AG20443 (cell line): Measurements from ENCODE around the gene AWAT1.
"Not testable (repeated sequence)": the region's sequence is repeated elsewhere in the genome, so short reads cannot be mapped to it uniquely, and the experiment has no call there.

ENCODE experiments used
- DNase-seq: peaks from one replicate; pipeline ENCODE4 v3.0.0; 2012; ENCODE audit warnings: low spot score, mixed read lengths

Gene AWAT1

GRCh38 chrX:70234355-70234754 lies at the start of gene AWAT1:
Gene AWAT1, plus strand, starts transcription at chrX:70234655. Its CDS starts 41 bp downstream, at chrX:70234696.
- no peak for DNase-seq

DNA sequence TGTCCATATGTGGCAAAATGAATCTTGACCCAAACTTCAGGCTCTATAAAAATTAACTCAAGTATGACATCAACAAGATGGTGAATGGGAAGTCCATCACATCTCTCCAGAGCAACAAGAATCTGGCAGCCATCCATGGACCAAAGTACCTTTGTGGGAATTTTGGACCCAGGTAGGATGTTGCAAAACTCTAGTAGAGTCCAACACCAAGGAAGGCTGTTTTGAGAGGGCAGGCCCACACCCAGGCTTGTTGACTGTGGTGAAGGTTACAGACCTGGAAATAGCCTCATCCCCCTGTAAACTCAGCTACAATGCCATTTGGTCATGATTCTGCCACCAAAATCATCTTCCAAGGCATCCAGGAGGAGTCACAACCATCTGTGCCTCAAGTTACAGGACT lies 44.2 kb upstream of the AWAT1 start:
- DNase-seq: no peak

DNA sequence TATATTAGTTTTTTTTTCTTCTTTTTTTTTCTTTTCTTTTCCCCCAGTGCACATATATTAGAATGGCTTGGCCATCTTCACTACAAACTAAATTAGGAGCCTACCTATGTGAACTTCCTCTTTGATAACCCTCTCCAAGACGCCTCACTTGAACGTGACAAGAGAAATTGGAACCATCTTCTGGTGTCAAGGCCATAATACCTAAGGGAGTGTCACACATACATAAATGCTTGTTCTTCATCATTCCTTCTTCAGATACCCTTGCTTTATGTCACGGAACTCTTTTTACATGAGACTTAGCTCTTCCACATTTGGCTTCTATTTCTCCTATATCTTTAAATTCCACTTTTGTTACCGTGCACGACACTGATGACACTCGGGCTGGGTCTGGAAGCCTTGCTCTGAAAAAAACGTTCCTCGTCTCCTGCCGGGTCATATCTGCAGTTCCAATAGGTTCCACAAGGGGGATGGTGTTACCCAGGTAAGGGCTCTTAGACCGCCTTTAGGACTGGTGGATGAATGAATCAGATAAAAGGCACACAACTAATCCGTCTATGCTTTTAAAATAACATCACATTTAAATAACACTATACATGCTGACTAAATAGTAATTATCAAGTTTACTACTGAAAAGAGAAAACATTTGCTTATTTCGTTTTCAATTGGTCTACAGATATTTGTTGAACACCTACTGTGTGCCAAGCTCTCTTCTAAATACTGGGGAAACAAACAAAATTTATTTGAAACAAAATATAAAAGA lies 37.3 kb upstream of the AWAT1 start:
- peak; percentile 45 for DNase-seq

- DNase-seq: no peak
Observed at GRCh38 chrX:70201732-70202131, 32.7 kb upstream of the AWAT1 start.

DNA sequence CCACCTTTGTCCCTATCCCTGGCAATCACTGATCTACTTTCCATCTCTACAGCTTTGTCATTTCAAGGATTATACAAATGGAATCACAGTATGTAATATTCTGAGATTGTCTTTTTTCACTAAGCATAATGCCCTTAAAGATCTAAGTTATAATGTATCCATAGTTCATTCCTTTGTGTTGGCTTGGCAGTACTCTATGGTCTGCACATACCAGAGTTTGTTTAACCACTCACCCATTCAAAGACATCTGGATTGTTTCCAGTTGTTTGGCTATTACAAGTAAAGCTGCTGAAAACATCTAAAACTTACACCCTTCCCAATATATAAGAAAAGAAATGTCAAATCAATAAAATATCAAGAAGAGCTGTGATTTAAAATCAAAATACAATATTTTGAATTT lies 26.0 kb upstream of the AWAT1 start:
- DNase-seq: no peak

DNA sequence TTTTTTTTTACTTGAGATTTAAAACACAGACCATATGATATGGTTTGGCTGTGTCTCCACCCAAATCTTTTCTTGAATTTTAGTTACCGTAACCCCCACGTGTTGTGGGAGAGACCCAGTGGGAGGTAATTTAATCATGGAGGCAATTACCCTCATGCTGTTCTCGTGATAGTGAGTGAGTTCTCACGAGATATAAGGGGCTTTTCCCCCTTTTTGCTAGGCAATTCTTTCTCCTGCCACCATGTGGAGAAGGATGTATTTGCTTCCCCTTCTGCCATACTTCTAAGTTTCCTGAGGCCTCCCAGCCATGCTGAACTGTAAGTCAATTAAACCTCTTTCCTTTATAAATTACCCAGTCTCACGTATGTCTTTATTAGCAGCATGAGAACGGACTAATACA lies 24.9 kb upstream of the AWAT1 start:
- DNase-seq: not testable (repeated sequence)

GRCh38 chrX:70219938-70220764 lies 14.3 kb upstream of the AWAT1 start:
- peak; percentile 37 for DNase-seq

GRCh38 chrX:70226048-70226447 lies 8.4 kb upstream of the AWAT1 start:
- no peak for DNase-seq

DNA sequence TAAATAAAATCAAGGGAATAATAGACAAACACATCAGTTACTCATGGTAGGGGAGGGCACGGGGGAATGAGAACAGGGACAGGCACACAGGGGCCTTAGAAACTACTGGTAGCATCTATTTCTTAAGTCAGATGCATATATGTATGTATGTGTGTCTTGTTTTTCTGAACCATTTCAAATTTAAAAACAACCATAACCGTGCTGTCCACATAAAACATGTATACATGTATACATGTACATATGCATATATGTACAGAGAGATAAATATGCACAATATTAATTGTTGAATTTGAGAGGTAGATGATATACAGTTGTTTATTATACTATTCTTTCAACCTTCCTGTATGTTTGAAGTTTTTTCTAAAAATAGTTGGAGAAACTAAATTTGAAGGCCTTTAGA lies 7.8 kb upstream of the AWAT1 start:
- no peak for DNase-seq

DNA sequence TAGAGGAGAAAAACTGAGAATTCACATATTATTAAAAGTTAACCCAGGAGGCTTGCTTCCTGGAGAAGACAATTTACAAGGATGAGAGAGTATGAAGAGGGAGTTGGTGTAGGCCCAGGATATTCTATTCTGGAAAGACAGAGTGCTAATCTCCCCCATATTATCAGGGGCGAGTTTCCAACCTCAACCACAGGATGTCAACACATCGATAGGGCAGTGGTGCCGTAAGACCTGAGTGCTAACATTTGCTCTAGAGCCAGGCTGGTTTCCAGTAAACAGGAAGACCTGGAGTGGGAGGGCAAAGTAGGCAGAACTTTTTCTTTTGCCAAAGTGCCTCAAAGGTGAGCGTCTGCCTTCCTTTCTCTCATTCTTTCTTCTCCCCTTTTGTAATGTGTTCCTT lies 2.8 kb upstream of the AWAT1 start:
- DNase-seq: no peak

DNA sequence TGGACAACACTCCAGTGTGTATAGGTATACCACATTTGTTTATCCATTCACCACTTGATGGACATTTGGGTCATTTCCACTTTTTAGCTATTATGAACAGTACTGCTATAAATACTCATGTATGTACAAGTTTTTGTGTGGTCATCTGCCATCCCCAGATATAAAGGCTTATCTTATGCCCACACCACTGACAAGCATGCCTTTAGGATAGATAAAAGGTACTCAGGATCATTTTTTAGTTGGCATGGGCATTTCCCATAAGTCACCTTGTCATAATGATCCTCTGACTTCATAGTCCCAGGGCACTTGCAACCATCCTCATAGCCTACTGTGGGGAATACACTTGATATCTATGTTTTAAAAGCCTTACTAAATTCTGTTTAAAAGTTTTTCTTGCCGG lies 6.3 kb downstream of the AWAT1 start:
- no peak for DNase-seq

GRCh38 chrX:70241501-70241900 lies 7.0 kb downstream of the AWAT1 start:
- DNase-seq: no peak

DNA sequence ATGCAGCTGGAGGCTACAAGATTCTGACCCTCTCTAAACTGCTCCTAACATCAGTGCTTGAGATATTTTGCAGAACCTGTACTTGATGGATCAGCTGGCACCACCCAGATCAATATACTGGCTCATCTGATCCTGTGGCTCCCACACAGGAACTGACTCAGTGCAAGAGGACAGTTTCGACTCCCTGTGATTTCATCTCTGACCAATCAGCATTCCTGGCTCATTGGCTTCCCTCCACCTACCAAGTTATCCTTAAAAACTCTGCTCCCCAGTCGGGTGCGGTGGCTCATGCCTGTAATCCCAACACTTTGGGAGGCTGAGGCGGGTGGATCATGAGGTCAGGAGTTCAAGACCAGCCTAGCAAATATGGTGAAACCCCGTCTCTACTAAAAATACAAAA lies 9.1 kb downstream of the AWAT1 start:
- not testable (repeated sequence) for DNase-seq

DNA sequence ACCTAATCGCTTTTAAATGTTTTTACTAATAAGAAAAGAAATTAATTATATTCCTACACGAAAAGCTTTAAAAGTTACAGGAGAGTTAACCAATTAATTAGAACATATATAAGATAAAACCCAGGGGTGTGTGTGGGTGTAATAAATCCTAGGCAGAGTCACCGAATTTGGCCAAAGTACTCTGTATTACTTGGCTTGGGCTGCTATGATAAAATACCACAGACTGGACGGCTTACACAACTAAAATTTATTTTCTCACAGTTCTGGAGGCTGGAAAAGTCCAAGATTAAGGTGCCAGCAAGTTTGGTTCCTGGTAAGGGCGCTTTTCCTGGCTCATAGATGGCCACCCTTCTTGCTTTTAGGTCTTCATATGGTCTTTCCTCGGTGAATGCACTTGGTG lies 10.4 kb downstream of the AWAT1 start:
- DNase-seq: no peak

GRCh38 chrX:70247252-70247651 lies 12.8 kb downstream of the AWAT1 start:
- no peak for DNase-seq

- no peak for DNase-seq
Observed at GRCh38 chrX:70252491-70252890, 18.0 kb downstream of the AWAT1 start.

DNA sequence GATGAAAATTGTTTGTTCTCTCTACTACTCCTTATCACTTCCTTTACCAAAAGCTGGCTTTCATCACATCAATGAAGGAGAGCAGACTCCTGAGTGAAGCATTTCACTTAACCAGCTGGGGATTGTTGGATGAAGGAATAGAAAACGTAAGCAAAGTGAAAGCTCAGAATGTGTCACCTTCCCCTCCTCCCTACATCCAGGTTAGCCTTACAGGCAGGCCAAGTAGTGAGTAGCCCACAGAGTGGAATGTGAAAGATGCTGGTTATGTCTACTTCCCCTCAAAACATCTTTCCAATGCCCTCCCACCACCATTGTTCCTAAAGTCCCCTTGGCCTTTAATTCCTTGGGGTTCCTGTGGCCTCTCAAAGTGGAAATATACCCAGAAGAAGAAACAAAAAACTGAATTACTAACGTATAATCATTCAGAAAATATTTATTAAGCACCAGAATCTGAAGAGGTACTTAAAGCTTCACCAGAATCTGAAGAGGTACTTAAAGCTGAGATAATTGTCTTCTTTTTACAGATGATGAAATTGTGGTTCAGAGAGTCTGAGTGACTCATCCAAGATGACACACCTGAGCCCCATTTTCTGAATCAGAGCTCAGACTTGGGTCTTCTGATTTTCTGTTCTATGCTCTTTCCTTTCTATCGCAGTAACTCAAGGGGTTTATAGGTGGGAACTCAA lies 19.1 kb downstream of the AWAT1 start:
- DNase-seq: no peak

DNA sequence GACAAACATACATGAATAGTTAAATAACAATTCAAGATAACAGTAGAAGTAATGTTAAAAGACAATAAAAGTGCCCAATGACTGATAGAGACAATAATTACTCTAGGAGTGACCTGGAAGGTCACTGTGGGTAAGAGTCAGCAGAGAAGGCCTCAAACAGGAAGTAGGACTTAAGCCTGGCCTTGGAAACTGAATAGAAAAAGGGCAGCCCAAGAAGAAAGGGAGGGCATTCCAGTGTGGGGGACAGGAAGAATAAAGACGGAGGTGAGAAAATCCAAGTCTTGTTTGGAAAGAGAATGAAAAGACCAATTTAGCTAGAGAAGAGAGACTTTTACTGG lies 19.6 kb downstream of the AWAT1 start:
- DNase-seq: no peak

DNA sequence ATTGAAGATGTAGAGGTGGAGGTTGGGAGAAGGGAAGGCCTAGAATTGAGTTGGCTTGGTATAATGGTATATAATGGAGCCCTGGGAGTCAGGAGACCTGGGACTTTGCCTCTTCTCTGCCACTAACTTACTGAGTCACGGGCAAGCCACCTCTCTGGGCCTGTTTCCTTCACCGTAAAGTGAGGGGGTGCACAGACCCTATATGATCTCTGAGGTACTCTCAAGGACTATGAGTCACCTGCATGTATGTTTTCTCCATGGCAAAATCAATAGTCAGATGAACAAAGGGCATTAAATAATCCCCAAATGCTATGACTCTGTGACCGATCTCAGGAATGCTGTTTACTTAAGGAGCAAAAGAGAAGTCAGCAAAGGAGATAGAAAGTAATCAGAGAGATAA lies 20.5 kb downstream of the AWAT1 start:
- no peak for DNase-seq

DNA sequence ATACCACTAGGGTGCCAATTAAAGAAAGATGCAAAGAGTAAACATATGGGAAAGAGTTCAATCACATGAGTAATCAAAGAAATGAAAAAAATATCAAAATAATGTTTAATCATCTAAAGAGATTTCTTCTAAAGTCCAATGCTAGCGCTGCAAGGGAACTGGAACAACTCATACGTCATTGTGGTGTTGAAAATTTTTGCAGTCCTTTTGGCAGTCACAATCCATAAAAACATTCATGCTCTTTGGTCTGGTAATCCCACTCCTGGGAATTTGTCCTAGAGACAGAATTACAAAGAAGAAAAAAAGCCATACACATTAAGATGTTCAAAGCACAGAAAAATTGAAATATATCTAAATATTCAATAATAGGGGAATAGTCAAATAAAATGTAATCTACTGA lies 21.0 kb downstream of the AWAT1 start:
- no peak for DNase-seq

DNA sequence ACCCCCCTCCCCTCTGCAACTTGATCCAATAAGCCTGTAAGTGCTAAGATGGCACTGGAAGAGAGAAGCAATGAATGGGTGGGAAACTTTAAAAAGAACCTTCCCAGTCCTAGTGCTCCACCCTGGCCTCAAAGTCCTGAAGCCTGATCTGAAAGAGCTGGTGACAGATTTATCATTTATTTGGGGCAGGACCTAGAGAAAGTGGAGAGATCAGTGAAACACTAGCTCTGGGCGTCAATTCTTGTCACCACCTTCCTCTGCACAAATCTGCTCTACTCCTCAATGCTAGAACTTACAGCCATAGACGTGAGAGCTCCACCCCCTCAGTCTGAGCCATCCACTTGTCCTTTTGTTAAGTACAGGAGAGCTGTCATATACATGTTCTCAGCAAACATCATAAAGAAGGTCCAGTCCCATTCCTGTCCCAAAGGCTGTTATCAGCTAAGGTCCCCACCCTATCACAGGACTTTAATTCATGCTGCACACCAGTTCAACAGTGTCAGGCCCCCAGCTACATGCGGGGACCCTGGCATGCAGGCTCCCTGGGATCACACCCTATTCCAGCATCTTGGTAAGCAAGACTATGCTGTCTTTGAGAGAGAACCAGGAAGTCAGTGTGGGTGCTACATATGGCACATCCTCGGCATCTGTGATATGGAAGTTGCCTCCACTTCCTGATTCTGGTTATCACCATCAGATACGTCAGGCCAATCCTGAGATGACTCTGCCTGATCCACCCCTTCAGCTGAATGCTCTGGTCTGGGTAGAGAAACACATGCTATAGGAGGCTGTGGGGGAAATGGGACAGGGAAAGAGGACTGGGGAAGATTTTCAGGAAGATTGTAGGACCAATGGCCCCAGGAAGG lies 23.2 kb downstream of the AWAT1 start:
- no peak for DNase-seq

DNA sequence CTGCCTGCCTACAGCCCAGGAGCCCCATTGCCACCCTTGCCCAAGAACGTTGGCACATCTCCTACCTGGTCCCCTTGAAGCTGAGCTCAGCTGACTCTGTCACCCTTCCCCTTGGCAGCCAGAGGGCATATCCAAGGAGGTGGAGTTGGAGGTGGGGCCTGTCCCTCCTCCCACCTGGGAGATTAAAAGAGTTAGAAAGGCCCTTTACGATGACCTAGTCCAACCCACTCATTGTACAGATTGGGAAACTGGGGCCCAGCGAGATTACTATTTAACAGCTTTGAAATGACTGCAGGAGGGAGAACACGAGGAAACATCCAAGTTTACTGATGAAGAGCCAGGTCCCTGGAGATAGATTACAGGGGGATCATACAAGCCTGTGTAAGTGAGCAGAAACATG lies 25.6 kb downstream of the AWAT1 start, which contains the start of gene P2RY4:
Gene P2RY4, minus strand, starts transcription at position 101 of the 400 bp plus-strand sequence. CDS start 580 bp downstream, outside the sequence.
- DNase-seq: no peak
